ENCODE data around the gene TEX36.
"Not testable (repeated sequence)": the region's sequence is repeated elsewhere in the genome, so short reads cannot be mapped to it uniquely, and the experiment has no call there.

TEX36 gene

DNA sequence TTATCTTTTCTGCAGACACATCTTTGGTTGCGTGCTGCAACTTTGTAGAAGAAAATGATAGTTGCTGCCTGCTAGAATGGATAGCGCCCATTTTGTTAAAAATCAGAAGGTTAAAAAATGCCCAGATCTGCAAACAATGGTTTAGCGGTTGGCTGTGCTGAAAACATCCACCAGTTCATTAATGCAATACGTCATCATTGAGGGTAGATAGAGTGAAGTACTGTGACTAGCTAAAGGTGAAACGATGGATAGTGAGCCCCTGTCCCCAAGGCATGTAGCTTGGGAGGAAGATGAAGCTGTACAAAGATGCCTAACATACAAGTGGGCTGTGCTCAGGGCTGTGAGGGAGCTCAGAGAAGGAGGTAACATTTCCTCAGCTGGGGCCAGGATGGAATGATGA lies 48.4 kb downstream of the TEX36 start:
- no peak for DNase-seq (ENCODE audit: low read depth in 2 of 2)

DNA sequence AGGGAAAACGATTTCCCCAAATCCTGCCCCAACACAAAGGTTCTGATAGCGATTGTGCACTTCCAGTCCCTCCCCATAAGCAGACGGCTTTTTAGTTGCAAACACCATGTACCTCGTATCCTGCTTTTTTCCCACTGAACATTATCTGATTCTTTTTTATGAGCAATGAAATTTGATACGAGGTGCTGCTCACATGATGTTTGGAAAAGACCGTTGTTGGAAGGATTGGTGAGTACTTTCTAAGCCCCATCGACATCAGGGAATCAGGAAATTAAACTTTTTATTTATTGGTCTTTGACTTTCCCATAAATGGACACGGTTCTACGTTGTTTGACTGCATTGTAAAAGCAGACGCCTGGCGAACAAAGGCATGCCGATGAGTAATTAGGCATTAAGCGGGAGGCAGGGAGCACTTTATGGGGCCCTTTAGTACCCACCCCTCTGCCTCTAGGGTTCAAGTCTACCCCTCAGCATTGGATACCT lies 49.4 kb downstream of the TEX36 start:
- DNase-seq (ENCODE audit: low read depth in 2 of 2): no peak

DNA sequence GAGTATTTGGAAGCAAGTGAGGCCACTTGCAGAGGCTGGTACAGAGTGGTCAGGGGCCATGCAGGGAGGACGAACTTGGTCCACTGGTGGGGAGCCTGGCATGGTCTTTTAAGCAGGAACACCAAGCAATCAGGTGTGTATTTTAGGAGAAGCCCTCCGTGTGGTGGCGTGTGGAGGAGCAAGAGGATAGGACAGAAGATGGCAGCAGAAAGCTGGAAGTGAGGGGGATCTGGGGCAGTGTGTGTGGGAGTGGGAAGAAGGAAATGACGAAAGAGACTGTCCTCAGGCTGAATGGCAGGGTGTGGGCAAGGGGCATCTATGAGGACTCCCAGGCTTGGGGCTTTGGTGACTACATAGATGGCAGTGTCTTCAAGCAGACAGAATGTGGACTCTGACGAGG lies 51.2 kb downstream of the TEX36 start:
- DNase-seq (ENCODE audit: low read depth in 2 of 2): no peak

DNA sequence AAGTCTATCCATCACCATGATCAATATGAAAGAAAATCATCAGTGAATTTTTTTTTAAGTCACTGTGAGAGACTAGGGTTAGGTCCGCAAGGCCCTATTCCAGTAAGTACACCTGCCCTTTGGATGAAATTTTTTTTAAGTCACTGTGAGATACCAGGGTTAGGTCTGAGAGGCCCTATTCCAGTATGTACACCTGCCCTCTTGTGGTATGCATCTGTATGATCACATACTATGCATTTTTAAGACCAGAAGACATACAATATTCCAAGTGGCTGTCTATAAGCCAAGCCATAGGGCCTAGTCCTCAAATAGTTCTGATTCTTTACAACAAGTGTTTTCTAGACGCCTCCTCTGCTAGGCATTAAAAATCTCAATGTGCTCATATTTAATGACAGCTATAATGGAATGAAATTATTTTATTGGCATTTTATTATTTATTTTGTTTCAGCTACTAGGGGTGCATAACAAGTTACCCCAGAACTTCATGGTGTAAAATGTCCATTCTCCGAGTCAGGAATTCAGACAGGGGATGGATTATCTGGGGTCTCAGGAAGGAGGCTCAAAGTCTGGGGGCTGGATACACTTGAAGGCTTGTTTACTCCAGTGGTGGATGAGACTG lies 53.1 kb downstream of the TEX36 start:
- no peak for DNase-seq (ENCODE audit: low read depth in 2 of 2)

DNA sequence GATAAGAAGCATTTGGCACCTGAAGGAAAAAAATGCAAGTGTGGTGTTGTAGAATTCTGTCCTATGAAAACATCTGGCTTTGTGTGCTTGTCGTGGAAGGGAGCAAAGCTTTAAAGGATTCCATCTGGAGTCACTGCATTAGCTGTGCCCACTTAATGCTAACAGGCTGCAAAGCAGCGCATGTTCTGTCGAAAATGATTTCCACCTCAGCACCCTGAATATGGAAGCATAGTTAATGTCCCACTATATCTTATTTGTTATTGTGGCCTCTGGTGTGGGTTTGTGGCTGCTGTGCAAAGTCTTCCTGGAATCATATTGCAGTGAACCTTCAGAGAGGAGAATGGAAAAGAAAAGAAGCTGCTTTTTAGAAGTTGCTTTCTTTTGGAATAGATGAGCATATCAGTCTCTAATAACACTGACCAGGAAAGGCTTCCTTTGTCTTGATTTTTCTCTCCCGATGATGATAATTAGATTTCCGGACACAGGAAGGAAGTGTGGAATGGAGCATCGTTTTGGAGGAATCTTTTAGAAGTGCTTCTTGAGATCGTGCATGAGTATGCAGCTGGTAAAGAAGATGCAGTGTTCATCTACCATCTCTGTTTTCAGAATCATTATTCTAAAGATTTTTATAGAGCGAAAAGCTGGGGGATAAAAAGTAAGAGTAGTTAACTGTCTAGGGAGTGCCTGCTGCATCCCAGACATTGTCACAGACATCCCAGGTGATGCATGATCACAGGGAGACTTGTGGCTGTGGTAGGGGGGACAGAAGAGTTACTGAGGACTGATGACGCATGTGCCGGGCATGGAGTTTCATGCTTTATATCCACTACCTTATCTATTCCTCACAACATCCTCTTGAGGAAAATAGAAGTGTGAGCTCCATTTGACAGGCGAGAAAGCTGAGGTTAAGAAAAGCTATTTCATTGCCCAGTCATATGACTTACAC lies 54.6 kb downstream of the TEX36 start:
- no peak for DNase-seq (ENCODE audit: low read depth in 2 of 2)

DNA sequence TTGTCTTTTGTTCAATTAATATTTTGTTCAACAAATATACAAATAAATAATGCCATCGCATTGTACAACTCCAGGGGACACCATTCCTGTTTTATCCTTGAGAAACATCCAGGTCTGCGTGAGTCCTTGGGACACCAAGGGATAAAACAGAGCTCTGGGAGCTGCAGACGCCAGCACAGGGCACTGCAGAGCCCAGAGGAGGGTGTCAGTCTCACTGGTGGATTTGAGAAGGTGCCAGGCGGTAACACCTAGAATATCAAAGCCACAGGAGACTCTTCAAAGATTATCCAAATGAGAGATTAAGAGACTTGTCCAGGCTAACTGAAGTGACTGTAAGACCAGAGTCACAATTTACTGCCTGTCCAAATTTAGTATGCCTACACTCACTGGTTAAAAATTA lies 55.3 kb downstream of the TEX36 start:
- no peak for DNase-seq (ENCODE audit: low read depth in 2 of 2)

DNA sequence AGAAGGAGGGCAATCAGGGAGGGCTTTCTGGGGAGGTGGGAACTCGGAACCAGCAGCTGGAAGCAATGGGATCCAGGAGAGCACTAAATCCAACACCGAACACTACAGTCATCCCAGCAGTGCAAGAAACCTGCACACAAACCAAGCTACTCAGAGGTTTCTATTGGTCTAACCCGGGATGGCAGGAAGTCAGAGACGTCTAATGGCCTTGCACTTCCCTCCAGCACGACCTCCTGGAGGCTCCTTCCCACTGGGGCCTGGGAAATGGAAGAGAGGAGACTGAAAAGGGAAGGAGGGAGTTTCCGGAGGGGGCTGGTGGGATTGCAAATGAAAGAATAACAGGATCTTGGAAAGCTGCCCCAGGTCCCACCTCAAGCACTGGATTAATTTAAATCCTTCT lies 56.3 kb downstream of the TEX36 start:
- no peak for DNase-seq (ENCODE audit: low read depth in 2 of 2)

DNA sequence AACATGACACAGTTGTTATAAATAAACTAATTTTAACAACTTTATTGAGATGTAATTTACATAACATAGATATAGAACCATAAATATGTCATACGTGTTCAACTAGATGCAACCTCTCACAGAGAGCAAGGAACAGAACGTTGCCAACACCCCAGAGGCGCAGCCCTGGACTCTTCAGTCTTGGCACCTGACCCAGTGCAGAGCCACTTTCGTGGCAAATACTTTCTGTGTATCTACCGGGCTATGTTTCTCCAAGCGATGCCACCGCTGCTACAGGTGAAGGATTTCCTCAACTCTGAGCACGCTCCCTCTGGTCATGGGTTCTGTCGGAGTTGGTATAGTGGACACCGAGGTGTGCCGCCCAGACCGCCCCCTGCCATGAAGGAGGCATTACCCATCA lies 57.4 kb downstream of the TEX36 start:
- no peak for DNase-seq (ENCODE audit: low read depth in 2 of 2)

DNA sequence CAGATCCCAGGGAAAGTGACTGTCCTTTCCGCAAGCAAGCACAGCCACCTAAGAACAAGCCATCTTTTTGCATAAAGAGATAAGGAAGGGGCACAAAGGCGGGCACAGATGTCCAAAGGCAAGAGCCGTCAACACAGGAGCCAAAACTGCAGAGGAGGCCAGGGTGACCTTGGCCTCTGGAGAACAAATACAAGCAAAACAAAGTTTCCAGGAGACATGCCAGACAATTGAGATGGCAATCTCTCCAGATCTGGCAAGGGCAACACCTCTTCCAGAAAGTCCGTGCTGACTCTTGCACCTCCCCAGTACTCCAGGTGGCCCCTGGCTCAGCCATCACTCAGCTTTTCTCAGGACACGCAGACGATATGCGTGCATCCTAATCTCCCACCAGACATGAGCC lies 58.2 kb downstream of the TEX36 start:
- DNase-seq (ENCODE audit: low read depth in 2 of 2): no peak

DNA sequence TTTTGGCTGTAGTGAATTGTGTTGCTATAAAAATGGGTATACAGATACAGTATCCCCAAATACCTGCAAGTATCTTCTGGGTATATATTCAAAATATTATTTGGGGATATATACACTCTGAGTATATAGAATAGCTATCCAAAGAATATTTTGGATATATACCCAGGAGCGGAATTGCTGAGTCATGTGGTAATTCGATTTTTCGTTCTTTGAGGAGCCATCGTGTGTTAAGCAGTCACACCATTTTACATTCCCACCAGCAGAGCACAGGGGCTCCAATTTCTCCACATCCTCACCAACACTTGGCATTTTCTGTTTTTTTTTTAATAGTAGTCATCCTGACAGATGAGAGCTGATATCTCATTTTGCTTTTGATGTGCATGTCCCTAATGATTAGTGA lies 61.9 kb downstream of the TEX36 start:
- no peak for DNase-seq (ENCODE audit: low read depth in 2 of 2)

DNA sequence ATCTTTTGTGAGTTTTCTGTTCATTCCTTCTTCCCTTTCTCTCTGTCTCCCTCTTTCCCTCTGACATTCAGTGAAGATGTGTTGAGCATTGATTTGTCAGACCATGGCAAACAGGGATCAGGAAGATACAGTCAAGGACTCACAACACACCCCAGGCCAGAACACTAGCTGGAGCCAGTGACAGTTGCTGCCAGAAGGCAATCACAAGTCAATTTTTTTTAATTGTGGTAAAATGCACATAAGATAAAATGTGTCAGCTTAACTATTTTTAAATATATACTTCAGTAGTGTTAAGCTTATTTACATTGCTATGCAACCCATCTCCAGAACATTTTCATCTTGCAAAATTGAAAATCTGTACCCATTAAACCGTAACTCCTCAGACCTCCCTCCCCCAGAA lies 62.6 kb downstream of the TEX36 start:
- DNase-seq (ENCODE audit: low read depth in 2 of 2): no peak

DNA sequence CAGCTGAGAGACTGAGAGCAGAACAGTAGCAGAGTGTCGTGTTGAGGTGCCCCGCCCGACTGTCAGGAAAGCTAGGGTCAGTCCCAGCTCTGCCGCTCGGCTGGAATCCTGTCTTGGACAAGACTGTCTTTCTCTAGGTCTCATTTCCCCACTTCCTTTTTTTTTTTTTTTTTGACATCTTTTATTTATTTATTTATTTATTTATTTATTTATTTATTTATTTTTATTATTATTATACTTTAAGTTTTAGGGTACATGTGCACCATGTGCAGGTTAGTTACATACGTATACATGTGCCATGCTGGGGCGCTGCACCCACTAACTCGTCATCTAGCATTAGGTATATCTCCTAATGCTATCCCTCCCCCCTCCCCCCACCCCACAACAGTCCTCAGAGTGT lies 69.9 kb downstream of the TEX36 start:
- not testable (repeated sequence) for DNase-seq (ENCODE audit: low read depth in 2 of 2)

DNA sequence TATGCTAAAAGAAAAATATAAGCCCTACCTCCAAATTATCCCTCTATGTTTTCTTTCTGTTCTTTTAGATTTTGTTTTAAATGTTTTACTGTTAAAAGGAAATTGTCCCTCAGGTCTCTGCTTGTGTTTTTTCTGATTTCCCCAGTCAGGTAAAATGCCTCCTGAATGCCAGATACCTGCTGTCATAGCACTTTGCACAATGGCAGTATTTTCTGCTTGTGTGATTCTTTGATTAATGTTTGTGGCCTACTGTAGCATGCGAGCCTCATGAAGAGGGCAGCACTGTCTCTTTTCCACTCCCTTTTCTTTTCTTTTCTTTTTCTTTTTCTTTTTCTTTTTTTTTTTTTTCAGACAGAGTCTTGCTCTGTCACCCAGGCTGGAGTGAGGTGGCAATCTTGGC lies 71.2 kb downstream of the TEX36 start:
- DNase-seq (ENCODE audit: low read depth in 2 of 2): no peak

DNA sequence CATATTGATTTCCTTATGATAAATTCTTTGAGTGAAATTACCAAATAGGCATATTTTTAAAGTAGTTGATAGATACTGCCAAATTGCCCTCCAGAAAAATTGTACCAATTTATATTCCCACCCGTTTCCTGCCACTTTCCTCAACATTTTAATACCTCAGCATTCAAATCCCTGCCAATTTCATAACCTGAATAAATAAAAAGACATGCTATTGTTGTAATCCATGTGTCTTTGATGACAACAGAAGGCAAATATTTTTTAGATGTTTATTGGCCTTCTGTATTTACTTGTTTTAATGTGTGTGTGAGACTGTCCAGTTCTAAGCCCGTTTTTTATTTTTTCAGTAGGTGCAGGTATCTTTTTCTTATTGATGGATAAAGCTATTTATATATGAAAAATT lies 71.7 kb downstream of the TEX36 start:
- no peak for DNase-seq (ENCODE audit: low read depth in 2 of 2)

DNA sequence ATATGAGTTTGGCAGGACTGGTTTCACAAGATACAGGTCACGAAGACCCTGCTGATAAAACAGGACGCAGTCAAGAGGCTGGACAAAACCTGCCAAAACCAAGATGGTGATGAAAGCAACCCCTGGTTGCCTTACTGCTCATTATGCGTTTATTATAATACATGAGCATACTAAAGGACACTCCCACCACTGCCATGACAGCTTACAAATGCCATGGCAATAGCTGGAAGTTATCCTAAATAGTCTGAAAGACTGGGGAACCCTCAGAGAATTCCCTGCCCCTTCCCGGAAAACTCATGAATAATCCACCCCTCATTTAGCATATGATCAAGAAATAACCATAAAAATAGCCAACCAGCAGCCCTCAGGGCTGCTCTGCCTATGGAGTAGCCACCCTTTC lies 73.1 kb downstream of the TEX36 start:
- no peak for DNase-seq (ENCODE audit: low read depth in 2 of 2)

DNA sequence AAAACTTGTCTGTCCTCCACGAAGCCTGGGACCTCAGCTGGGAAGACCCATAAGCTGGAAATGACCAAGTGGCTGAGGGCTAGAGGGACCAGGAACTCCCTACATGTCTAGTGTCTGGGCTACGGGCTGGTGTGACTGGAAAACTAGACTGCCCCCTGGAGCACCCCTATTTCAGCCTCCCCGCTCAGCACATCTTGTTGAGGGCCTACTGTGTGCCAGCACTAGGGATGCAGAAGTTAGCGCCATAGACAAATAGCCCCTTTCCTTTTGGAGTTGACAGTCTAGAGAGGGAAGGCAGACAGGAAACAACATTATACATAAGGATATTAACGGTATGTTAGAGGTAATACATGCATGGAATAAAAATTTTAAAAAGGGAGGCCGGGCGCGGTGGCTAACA lies 74.5 kb downstream of the TEX36 start:
- no peak for DNase-seq (ENCODE audit: low read depth in 2 of 2)

DNA sequence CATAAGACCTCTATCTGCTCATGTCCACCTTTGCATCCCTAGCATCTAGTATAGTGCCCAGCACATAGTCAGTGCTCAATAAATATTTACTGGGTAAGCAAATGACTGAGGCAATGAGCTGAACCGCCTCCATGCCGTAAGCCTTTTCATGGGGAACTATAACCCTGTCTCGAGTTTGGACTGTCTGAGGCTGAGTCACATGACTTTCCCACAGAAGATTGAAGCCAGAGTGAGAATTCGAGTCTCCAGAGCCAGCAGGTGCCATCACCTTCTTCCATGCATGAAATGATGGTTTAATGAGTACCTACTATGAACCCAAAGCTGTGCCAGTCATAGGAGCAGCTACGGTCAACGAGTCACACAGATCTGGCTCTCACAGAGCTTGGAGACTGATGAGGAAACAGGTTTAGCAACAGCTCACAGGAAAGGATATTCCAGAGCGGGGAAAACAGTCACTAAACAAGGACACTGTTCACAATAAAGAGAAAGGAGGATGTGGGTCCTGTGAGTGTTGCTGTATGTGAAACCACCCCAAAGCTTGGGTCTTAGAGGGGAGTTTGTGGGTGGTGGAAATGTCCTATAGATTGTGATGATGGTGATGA lies 75.2 kb downstream of the TEX36 start:
- DNase-seq (ENCODE audit: low read depth in 2 of 2): no peak

DNA sequence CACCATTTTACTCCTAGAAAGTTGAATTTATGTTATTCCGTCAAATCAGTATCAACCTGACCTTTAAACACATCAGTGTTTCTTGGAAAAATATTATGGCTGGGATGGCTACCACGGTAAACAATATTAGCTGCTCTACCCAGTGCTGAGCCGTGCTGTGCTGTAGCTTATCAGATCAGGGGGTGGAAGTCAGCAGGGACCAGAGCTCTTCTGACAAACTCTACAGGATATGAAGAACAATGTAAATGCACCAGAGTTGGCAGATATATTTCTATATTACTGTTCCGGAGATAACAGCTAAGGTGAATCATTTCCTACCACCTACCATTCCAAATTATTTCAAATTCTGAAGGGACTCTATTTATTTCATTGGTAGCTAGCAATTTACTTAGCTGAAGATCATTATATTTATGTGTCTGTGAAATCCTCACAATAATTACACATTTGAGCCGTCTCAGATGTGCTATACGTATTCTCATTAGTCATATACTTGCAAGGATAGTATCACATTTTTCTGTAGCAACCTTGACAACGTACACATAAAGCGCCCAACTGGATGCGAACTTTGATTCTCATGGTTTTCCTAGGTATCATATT lies 76.5 kb downstream of the TEX36 start:
- DNase-seq (ENCODE audit: low read depth in 2 of 2): no peak

Measured in stimulated activated CD8-positive, alpha-beta memory T cell treated with anti-CD3 and anti-CD28 coated beads, Interleukin-15, amount 100 ng/mL, for 4 hours (primary cell).